ENCODE measurements around the gene OR1I1.

The OR1I1 gene

DNA sequence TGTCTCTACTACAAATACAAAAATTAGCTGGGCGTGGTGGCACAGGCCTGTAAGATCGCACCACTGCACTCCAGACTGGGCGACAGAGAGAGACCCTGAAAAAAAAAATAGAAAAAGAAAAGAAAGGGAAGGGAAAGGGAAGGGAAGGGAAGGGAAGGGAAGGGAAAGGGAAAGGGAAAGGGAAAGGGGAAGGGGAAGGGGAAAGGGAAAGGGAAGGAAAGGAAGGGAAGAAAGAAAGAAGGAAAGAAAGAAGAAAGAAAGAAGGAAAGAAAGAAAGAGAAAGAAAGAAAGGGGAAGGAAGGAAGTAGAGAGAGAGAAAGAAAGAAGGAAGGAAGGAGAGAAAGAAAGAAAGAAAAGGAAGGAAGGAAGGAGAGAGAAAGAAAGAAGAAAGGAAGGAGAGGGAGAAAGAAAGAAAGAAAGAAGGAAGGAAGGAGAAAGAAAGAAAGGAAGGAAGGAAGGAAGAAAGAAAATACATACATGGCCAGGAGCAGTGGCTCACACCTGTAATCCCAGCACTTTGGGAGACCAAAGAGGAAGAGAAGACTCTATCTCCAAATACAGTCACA, 17.1 kb downstream of the OR1I1 start:
- no peak for DNase-seq (ENCODE audit: low read depth)

- peak; percentile 28 for DNase-seq (ENCODE audit: low read depth)
Measured at GRCh38 chr19:15101479-15102082, 19.6 kb downstream of the OR1I1 start.

DNA sequence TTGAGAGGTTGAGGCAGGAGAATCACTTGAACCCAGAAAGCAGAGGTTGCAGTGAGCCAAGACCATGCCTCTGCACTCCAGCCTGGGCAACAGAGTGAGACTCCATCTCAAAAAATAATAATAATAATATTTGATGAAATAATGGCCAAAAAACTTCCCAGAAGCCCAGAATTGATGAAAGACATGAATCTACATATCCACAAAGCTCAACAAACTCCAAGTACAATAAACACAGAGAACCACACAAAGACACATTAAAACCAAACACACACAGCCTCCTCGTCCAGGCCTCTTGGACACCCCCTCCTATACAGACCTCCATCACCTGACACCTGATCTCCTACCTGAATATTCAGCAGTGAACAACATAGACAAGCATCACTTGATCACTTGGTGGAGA, 22.0 kb downstream of the OR1I1 start:
- no peak for DNase-seq (ENCODE audit: low read depth)

GRCh38 chr19:15104411-15104810, 22.4 kb downstream of the OR1I1 start:
- DNase-seq (ENCODE audit: low read depth), result no peak

- no peak for DNase-seq (ENCODE audit: low read depth)
Measured at GRCh38 chr19:15105044-15105443, 23.0 kb downstream of the OR1I1 start.

DNA sequence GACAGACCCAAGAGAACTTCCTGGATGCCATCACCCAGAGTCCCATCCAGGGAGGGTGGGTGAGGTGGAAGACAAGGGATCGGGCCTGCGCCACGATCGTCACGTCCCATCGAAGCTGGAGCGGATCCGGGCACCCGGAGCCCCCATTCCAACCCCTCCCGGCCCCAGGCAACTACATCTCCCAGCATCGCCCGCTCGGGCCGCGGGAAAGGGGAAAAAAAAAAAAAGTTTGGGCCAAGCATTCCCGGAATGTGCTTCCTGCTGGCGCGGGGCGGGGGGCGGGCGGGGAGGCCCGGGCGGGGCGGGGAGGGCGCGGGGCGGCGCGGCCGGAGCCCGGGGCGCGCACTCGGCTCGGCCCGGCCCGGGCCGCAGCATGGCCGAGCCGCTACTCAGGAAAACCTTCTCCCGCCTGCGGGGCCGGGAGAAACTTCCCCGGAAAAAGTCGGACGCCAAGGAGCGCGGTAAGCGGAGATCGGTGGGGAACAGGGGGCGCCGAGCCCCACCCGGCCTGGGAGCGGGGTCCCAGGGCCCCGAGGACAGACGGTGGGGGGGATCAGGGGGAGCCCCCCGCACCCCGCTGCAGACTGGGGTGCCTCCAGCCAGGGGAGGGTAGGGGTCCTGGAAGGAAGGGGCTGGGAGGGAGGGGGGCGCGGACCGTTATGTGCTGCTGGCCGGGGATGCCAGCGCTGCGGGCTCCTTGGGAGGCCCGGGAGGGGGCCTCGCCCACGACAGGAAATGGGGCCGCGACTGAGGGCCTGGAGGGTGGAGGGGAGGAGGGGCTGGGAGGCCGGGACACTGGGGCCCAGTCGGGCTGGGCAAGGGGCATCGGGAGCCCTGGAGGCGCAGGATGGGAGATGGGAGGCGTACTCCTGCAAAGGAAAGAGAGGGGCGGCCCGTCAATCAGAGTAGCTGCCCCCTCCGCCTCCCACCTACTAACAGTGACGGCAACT, 25.3 kb downstream of the OR1I1 start, which contains the start of gene SYDE1:
TSS of gene SYDE1 (plus strand) at position 341 of the 950 bp plus-strand sequence. CDS start at position 374, 33 bp downstream.
- DNase-seq (ENCODE audit: low read depth), result no peak

DNA sequence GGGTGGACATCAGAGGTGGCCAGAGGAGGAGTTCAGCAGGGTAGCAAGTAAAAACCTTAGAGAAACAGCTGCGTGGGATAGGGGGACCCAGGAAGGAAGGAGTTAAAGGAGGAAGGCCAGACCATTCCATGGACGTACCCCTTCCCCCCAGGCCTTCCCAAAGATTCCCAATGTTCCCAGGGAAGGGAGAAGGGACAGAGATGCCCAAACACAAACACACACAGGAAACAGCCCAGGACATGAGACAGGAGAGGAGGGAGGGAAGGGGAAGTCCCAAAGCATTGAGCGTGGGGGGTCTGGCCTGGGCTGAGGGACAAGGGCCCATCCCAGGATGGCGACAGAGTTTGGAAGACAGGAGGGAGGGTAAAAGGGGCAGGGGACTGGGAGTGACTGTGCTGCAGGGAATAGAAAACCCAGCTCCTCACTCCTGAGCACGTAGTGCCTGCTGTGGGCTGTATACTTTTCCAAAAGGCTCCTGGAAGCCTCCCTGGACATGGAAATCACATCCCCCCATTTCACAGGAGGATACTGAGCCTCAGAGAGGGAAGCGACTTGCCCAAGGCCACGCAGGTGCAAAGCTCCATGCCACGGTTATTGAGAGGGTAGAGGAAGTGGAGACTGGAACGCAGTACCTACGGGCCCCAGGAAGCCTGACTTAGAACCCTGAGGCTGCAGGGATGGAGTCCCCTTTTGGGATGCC, 26.3 kb downstream of the OR1I1 start:
- DNase-seq (ENCODE audit: low read depth), result no peak

- no peak for DNase-seq (ENCODE audit: low read depth)
Measured at GRCh38 chr19:15108845-15109767, 27.1 kb downstream of the OR1I1 start.

- no peak for DNase-seq (ENCODE audit: low read depth)
Measured at GRCh38 chr19:15109768-15110417, 27.9 kb downstream of the OR1I1 start.

DNA sequence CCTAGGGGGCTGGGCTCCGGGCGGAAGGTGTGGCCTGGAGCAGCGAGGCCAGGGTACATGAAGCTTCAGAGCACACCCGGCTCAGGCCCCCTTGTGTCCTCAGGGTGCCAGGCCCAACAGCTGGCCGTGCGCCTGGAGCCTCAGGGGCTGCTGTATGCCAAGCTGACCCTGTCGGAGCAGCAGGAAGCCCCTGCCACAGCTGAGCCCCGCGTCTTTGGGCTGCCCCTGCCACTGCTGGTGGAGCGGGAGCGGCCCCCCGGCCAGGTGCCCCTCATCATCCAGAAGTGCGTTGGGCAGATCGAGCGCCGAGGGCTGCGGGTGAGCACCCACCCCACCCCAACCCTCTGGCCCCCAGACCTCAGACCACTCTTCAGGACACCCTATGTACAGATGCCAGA, 28.4 kb downstream of the OR1I1 start:
- DNase-seq (ENCODE audit: low read depth), result no peak

GRCh38 chr19:15111758-15112157, 29.7 kb downstream of the OR1I1 start:
- DNase-seq (ENCODE audit: low read depth), result no peak

- no peak for DNase-seq (ENCODE audit: low read depth)
Measured at GRCh38 chr19:15112385-15112784, 30.4 kb downstream of the OR1I1 start.

GRCh38 chr19:15113245-15114152, 31.5 kb downstream of the OR1I1 start:
- DNase-seq (ENCODE audit: low read depth), result no peak

DNA sequence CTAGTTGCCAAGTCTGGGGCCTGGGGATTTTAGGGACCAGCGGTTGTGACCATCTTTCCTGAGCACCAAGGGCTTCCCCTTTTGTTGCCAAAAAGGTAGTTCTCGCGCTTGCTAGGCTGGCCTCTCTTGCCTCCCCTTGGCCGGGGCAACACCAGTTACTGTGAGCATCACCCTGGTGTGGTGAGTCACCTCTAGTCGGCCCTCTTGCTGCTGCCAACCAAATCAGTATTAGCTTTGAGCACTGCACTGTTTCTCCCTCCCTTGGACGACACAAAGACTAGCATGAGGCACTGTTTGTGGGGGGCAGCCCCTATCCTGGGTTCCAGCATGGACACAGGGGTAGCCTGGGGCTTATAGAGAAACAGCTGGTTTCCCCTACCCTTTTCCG, 32.1 kb downstream of the OR1I1 start:
- no peak for DNase-seq (ENCODE audit: low read depth)

- no peak for DNase-seq (ENCODE audit: low read depth)
Measured at GRCh38 chr19:15115080-15115479, 33.1 kb downstream of the OR1I1 start.

- no peak for DNase-seq (ENCODE audit: low read depth)
Measured at GRCh38 chr19:15115762-15116615, 34.0 kb downstream of the OR1I1 start.

DNA sequence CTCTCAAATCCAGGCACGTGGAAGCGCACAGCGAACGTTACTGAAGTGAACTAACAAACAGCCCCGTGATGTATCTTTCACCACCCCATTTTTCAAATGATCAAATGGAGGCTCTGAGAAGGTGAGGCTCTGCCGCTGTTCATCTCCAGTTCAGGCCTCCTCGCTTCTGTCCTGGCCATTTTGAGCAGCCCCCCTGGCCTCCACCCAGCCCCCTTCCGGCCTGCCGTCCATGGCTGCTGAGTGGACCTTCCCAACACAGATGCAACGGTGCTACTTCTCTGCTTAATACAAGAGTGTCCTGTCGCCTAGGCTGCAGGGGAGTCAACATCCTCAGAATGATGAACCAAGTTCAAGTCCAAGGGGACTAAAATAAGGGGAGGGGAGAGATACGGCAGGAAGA, 34.8 kb downstream of the OR1I1 start:
- DNase-seq (ENCODE audit: low read depth), result no peak

DNA sequence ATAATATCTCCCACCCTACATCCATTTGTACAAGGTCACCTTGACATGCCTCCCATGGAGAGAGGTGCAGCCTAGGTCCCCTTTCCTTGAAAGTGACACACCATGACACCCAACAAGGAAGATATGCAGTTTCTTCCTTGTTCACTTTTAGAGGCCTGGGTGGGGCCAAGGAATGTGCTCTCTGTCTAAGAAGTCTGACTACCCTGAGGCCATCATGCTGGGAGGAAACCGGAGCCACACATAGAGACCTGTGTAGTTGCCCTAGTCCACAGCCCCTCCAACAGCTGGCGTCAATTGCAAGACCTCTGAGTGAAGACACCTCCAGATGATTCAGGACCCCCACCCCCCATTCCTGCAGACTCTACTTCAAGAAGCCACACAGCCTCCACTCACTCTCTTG, 36.2 kb downstream of the OR1I1 start:
- DNase-seq (ENCODE audit: low read depth), result no peak

Data from stimulated activated CD4-positive, alpha-beta T cell treated with anti-CD3 and anti-CD28 coated beads, Interleukin-2, amount 100 ng/mL, for 4 hours (primary cell).